GM21423 (cell line): ENCODE measurements around the gene C10orf62.
"Not testable (repeated sequence)": the region's sequence is repeated elsewhere in the genome, so short reads cannot be mapped to it uniquely, and the experiment has no call there.

Source experiments
- ATAC-seq: cut with Tn5 transposase; IDR thresholded peaks from one replicate; pipeline ENCODE4 v1.9.1; 2021; ENCODE audit warnings: mild to moderate bottlenecking, moderate library complexity; ENCODE audit not compliant: unreplicated experiment

Gene C10orf62

DNA sequence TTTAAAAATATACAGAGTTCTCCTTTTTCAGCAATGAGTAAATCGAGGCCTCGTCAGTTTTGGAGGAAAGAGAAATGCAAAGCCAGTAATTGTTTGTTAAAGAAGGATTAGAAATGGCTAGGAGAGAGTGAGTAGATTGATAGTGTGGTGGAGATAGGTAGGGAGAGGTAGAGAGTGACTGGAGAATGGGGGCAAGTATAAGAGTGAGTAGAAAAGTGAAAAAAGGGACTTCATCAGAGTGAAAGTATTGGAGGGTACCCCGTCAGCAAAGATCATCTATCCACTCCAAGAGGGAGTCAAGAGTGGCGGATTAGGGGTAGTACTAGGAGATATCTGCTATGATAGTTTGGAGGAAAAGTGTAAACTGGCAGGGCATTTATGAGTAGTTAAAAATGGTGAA is 26.2 kb upstream of the C10orf62 start:
- ATAC-seq = no peak

DNA sequence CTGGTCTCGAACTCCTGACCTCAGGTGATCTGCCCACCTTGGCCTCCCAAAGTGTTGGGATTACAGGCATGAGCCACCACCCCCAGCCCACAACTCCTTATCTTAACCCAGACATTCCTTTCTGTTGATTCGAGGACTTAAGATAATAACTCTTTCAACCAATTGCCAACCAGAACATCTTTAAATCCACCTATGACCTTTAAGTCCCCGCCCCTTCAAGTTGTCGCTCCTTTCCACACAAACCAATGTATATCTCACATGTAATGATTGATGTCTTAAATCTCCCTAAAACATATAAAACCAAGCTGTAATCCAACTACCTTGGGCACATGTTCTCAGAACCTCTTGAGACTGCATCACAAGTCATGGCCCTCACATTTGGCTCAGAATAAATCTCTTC is 24.7 kb upstream of the C10orf62 start:
- no peak for ATAC-seq

DNA sequence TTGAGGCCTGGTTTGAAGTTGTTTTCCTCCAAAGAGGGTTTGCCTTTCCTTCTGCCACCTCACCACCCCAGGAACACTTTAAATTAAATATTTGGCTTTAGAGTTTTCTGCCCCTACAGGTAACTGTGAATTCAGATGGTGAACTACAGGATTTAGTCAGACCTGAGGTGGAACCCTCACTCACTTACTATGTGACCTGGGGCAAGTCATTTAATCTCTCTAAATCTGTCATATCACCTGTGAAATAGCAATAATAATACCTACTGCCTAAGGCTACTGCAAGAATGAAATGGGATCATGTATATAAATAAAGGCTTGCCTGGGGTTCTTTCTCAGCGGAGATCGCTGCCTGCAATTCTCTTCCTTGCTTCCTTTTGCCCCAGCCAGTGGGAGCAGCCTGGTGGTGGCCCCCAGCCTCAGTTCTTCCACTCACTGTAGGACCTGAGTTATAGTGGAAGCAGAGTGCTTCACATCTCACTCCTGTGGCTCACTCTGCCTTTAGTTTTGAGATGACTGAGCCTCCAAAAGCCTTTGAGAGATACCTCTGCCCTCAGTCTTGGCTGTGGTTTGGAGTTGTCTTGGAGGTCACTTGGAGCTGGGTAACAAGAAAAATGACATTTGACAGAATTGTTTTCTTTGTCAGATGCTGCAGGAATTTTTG is 23.1 kb upstream of the C10orf62 start:
- no peak for ATAC-seq

DNA sequence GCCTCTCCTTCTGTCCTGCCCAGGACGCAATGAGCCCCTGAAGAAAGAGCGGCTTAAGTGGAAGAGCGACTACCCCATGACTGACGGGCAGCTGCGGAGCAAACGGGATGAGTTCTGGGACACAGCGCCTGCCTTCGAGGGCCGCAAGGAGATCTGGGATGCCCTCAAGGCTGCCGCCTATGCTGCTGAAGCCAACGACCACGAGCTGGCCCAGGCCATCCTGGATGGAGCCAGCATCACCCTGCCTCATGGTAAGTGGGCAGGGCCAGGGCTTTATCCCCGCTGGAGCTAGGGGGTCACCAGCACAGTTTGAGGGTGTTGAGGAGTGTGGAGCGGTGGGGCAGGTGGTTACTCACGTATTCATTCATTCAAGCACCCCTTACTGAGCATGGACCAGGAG is 21.6 kb upstream of the C10orf62 start:
- no peak for ATAC-seq

DNA sequence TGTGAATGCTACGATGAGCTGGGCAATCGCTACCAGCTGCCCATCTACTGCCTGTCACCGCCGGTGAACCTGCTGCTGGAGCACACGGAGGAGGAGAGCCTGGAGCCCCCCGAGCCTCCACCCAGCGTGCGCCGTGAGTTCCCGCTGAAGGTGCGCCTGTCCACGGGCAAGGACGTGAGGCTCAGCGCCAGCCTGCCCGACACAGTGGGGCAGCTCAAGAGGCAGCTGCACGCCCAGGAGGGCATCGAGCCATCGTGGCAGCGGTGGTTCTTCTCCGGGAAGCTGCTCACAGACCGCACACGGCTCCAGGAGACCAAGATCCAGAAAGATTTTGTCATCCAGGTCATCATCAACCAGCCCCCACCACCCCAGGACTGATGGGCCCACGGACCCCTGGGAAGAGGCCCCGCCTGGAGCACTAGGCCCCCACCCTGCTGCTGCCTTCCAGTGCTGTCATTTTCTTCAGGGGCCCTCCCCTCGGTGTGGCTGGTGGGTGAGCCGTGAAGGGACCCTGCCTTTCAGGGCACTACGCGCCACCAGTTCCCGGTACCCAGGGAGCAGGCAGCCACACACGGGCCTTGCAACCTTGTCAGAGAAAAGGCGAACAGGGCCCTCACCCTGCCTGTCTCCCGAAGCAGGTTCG is 19.3 kb upstream of the C10orf62 start:
- no peak for ATAC-seq

DNA sequence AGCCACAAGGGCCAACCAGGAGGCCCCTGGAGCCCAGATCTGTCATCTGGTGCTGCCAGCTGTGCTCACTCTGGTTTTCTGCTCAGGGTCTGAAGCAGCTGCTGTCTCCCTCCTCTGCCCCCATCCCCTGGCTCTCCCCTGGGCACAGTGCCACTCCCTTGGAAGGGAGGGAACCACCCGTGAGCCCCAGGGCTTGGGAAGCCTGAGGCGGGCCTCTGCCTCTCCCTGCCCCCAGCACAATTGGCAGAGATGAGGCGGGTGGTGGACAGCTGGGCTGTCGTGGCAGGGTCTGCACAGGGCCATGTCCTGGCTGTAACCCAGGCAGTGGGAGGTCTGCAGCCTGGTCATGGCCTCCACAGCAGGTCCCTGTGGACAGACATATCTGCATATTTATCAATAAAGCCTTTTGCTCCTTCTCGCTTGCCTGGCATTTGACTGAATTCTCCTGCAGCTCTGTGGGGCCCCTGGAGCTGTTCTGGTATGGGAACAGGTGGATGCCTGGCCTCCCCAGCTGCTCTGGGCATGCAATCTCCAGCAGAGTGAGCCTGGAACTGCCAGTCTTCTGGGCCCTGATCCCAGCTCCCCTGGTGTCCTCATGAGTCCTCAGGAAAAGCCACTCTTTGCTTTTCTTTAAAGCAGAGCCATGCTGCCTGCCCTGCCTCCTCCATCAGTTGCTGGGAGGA is 18.6 kb upstream of the C10orf62 start:
- ATAC-seq = no peak

DNA sequence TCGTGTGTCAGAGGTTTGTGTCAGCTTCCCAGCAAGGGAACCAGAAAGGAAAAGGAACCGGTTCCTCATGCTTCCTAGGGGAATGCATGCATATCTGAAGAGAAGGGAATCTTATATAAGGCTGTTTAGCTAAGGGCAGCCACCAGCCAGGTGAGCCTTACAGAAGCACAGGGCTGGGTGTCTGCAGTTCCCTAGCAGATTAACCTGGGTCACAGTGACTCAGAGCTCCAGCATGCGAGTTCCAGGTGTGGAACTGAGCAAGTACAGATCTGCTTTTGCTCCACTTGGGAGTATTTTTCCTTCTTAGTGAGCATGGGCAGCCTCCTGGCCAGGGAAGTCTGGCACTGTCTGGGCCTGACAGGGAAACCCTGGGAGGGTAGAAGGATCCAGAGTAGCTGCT is 17.9 kb upstream of the C10orf62 start:
- no peak for ATAC-seq

DNA sequence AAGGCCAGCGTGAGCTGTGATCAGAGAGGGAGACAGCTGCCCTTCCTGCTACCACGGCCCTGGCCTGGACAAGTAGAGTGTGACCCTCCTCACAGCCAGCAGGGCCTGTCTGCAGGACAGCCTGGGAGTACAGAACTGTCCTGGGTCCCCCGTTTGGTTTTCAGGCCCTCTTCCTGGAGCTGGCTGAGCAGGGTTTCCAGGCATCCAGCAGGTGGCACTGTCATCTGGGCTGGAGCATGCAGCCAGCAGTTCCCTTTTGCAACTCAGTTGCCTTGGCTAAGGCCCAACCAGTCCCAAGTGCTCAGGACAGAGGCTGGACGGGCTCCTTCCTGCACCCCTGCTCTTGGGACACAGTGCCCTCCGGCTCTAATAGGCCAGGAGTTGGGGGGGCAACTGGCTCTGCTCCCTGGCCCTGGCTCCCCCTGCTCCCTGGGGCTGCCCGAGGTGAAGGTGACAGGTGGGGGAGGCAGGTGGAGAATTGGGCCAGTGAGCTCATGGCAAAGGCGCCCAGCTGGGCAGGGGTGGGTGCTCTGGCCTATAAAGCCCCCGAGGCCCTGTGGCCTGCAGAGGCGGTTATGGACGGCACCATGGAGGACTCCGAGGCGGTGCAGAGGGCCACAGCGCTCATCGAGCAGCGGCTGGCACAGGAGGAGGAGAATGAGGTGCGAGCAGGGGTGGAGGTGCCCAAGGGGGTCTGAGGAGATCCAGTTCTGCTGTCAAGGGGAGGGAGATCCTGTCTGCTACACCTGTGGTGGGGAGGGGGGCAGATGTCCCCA is 17.1 kb upstream of the C10orf62 start, which contains the start of gene ANKRD2:
ANKRD2 (plus strand) TSS at position 566 of the 776 bp plus-strand sequence; CDS start at position 576, 10 bp downstream.
- no peak for ATAC-seq

DNA sequence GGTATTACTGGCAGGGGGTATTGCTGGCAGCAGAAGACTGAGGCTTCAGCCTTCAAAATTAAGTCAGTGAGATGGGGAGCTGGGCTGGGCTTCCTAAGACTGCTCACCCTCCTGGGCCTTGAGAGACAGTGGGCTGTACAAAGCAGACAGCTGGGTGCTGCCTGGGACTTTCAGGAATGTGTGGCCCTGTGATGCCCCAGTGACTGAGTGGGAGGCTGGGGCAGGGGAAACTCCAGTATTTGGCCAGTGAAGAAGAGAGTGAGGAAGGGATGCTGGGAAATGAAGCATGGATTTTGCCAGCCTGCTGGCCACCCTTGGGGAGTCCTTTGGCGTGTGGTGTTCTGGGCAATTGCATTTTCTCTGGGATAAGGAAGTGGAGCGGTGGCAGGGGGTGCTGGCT is 16.5 kb upstream of the C10orf62 start:
- ATAC-seq = no peak

DNA sequence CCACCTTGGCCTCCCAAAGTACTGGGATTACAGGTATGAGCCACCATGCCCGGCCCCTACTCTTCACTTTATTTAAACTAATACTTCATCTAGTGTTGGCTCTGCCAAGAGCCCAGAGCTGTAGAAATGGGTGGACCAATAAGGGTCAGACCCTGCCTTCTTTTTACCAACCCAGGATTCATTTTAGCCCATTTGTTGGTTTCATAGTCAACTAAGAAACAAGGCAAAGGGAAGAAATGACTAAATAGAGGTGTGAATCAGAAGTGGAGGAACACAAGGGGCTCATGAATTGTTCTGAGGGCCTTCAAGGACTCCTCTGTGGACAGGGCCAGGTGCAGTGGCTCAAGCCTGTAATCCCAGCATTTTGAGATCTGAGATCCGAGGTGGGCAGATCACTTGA is 15.8 kb upstream of the C10orf62 start:
- no peak for ATAC-seq

DNA sequence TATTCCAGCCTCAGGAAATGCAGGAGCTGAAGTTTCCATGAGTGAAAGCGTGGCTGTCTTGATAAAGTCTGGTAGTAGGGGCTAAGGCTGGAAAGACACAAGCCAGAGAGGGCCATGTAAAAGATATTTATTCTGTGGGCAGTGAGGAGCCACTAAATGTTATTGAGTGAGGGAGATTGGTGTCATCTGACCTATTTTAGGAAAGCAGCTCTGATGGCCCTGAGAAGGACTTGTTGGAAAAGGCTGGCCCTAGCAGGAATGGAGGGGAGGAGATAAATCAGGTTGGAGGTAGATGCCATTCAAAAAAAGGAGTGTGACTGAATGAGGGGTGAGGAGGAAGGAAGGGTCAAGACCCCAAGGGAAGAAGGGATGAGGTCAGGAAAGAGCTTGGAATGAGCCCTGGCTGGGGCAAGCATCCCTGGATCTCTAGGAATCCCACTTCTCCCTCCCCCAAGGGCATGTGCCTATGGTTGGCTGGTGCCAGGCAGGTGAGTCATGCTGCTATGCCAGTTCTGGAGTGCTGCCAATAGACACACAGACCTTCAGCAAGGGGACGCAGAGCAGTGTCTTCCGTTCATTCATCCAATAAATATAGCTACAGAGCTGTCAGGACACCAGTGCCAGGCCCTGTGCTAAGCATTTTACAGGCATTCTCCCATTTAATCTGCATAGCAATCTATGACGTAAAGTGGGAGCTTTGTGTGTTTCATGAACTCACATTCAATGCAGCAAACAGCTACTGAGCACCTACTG is 15.0 kb upstream of the C10orf62 start:
- no peak for ATAC-seq

DNA sequence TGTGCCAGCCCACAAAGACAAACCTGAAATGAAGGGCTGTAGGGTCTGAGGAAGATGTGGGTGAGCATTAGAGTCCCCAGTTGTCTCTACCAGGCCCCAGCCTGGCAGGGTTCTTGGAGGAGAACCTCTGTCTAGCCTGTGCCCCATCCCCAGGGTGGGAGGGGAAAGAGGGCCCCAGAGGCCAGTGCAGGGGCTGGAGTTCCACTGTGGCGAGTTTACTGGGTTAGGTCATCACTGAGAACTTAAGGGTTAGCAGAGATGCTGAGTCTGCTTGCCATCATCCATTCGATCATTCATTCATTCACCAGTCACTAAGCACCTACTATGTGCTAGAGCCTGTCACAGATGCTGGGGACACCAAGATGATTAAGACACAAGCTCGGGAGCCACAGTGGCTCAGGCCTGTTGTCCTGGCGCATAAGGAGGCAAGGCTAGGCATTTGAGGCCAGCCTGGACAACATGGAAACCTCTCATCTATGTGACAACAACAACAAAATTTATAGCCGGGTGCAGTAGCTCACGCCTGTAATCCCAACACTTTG is 14.3 kb upstream of the C10orf62 start:
- no peak for ATAC-seq

DNA sequence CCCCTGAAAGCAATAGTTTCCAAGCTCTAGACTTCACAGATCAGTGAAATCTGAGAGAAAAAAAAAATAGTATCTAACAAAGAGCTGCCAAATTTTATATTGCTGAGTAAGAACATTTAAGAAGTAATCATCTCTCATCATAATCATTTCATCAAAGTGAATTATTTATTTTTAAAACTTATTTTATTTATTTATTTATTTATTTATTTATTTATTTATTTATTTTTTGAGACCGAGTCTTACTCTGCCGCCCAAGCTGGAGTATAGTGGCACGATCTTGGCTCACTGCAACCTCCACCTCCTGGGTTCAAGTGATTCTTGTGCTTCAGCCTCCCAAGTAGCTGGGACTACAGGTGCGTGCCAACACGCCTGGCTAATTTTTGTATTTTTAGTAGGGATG is 13.0 kb upstream of the C10orf62 start:
- not testable (repeated sequence) for ATAC-seq

DNA sequence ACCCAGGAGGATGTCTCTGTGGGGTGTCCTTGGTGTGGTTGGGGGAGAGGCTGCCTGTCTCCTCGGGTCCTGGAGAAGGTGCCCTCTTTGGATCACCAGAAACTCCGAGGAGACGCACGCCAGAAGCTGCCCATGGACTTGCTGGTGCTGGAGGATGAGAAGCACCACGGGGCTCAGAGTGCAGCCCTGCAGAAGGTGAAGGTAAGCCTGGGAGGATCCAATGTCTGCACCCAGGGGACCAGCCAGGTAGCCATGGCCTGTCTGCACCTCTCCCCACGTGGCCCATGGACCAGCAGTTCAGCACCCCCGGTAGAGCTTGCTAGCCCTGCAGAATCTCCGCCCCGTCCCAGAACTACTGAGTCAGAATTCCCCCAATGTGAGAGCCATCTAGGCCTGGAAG is 11.8 kb upstream of the C10orf62 start:
- ATAC-seq = no peak

DNA sequence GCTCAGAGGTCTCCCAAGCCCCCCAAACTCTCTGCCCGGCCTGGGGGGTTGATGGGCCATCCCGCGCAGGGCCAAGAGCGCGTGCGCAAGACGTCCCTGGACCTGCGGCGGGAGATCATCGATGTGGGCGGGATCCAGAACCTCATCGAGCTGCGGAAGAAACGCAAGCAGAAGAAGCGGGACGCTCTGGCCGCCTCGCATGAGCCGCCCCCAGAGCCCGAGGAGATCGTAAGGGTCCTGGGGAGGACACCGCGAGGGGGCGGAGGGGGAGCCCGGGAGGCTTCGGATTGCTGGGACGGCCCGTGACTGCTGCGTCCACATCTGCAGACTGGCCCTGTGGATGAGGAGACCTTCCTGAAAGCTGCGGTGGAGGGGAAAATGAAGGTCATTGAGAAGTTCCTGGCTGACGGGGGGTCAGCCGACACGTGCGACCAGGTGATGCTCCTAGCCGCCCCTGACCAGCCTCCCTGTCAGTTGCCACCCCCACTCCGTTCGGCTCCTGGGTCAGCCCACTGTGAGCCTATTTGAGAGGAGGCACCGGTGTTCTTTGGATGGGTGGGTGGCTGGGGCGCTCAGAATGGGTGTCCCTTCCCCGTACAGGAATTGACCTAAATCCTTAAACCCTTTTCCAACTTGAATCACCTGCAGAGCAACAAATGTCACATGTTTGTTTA is 11.2 kb upstream of the C10orf62 start:
- ATAC-seq = no peak

DNA sequence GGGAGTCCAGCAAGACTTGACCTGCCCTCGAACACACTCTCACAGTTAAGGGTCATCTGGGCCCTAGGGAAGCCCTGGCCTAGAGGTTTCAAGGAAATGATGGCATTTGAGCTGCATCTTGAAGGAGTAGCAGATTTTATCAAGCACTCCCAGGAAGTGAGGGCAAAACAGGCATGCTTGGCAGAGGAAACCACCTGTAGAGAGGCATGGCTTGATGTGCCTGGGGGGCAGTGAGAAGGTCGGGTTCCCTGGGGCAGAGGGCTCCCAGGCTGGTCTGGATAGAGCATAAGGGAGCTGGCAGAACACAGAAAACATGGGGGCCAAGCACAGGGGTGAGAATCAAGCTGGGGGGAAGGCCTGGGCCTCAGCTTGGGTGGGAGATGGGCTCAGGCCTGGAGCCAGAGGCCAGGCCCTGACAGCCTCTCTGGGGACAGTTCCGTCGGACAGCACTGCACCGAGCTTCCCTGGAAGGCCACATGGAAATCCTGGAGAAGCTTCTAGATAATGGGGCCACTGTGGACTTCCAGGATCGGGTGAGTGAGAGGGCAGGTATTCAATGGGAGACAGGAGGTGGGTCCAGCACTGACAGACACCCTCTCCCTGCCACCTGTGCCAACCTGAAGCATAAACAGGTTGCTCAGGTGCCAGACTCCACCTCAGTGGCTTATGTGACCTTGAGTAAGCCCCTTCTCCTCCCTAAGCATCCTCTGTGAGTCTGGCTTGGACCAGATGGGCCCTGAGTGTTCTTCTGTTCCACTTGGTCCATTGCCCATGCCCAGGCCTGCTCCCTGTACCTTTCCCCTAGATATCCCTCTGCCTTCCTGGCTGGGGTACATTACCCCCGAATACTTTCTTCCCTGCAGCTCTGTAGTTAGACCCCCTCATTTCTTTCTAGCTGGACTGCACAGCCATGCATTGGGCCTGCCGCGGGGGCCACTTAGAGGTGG is 8.8 kb upstream of the C10orf62 start:
- ATAC-seq = no peak

DNA sequence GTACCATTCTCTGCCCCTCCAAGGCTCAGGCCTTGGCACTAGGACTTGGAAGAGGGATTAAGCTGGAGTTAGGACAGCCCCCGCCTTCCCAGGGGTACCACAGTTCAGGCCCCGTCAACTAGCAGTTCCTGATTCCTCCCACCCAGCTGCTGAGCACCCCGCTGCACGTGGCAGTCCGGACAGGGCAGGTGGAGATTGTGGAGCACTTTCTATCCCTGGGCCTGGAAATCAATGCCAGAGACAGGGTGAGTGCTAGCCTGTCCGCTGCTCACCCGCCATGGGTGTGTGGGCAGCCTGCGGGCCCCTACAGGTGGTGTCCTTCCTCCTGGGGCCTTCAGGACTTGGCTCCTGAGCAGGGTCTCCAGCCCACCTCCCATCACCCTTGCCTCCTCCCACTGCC is 7.4 kb upstream of the C10orf62 start:
- ATAC-seq = no peak

DNA sequence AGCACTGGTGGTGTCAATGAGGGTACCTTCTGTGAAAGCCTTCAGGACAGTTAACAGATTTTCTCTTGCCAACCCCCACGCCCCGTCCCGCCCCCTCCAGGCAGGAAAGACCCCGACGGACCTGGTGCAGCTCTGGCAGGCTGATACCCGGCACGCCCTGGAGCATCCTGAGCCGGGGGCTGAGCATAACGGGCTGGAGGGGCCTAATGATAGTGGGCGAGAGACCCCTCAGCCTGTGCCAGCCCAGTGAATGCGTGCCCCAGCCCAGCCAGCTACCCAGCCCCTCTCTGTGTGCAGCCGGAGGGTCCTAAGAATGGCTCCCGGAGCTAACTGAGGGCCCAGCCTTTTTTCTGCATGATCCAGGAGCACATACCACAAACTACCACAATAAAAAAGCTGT is 6.0 kb upstream of the C10orf62 start:
- no peak for ATAC-seq
